HG03135 (cell line): ENCODE measurements around the gene CYP8B1.

Source experiments
- ATAC-seq: cut with Tn5 transposase; IDR thresholded peaks from one replicate; pipeline ENCODE4 v1.9.1; 2021; ENCODE audit warnings: mild to moderate bottlenecking, moderate library complexity; ENCODE audit not compliant: unreplicated experiment

CYP8B1 gene, protein sequence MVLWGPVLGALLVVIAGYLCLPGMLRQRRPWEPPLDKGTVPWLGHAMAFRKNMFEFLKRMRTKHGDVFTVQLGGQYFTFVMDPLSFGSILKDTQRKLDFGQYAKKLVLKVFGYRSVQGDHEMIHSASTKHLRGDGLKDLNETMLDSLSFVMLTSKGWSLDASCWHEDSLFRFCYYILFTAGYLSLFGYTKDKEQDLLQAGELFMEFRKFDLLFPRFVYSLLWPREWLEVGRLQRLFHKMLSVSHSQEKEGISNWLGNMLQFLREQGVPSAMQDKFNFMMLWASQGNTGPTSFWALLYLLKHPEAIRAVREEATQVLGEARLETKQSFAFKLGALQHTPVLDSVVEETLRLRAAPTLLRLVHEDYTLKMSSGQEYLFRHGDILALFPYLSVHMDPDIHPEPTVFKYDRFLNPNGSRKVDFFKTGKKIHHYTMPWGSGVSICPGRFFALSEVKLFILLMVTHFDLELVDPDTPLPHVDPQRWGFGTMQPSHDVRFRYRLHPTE

GRCh38 chr3:42875325-42876151 lies at the start of gene CYP8B1:
Gene CYP8B1 (minus strand): TSS chr3:42875879. CDS start chr3:42875816, 63 bp downstream.
- no peak for ATAC-seq

DNA sequence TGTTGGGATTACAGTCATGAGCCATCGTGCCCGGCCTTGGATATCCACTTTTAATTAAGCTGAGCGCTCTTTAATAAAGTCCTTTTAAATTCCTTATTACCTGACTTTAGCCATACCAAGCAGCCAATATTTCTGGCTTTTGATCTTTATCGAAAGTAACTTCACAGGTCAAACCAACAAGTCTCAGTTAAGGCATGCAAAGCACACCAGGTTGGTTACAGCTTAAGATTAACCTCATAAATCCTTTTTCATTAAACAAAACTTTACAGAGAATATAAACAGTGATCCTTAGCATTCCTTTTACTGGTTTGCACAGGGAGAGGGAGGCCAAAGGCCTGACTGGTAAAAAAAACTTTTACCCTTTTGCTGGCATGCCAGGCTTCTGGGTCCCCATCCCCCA lies 47.9 kb upstream of the CYP8B1 start:
- ATAC-seq = no peak

DNA sequence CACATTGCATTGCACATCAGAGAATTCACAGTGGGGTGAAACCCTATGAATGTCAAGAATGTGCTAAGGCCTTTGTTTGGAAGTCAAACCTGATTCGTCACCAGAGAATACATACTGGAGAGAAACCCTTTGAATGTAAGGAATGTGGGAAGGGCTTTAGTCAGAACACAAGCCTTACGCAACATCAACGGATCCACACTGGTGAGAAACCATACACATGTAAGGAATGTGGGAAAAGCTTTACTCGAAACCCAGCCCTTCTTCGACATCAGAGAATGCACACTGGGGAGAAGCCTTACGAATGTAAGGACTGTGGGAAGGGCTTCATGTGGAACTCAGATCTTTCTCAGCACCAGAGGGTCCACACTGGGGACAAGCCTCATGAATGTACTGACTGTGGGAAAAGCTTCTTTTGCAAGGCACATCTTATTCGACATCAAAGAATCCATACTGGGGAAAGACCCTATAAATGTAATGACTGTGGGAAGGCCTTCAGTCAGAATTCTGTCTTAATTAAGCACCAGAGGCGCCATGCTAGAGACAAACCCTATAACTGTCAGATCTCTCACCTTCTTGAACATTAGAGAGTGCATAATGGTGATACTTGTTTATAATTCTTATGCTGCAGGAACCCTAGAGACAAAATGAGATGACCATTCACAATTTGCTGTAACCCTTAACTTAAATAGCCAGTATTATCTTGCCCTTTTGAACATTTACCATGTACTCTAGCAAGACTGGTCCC lies 39.3 kb upstream of the CYP8B1 start:
- ATAC-seq = no peak

DNA sequence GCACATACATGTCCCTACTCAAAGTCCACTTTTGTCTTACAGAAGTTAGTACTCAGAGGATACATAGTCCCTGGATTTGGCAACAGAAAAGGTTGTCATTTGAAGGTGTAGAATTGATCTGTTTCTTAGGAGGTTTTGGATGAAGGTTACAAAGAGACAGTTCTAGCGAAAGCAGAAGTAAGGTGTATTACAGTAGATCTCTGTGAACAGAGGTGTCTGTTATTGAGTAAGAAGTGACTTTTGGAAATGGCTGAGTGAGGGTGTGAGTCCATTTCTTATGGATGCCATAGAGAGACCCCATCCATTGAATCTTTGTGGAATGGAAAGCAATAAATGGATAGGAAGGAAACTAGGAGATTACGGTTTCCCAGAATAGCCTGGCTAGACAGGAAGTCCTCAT lies 35.9 kb upstream of the CYP8B1 start:
- ATAC-seq = no peak

- no peak for ATAC-seq
Measured at GRCh38 chr3:42908675-42909074, 33.0 kb upstream of the CYP8B1 start.

- ATAC-seq = no peak
Measured at GRCh38 chr3:42906848-42907183, 31.1 kb upstream of the CYP8B1 start.

DNA sequence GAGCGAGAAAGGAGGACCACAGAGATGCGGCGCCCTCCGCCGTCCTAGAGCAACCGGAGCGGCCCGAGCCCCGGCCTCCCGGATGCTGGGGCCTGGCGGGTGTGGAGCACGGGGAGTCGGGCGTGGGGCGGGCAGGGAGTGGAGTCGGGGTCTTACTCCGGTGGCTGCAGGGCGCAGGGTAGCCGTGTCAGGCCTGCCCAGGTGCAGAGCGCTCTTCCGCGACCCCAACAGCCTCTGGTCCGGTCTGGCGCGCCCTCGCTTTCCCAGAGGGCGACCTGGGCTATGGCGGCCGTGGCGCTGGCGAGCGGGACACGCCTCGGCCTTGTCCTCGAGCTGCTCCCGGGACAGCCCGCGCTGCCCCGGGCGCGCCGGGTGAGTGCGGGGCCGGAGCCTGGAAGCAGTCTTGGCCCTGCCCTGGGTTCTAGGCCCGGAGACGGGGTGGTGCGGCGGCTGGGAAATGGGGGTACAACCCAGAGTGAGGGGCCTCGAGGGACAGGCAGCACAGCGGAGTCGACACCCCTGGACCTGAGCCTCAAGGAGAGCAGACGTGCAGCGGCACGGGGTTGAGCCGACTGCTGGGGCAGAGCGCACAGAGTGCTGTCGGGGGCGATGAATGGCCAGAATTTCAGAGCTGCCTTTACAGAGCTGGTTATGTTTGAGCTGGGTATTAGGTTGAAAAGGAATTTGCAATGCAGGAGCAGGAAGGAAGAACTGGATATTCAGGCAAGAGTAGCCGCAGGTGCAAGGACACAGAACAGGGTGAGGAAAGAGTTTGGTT lies 30.6 kb upstream of the CYP8B1 start, which contains the start of gene ZNF662:
TSS of gene ZNF662 (plus strand) at position 73 of the 778 bp plus-strand sequence. CDS start 1,973 bp downstream, outside the sequence.
- ATAC-seq = no peak

- no peak for ATAC-seq
Measured at GRCh38 chr3:42905740-42906069, 30.0 kb upstream of the CYP8B1 start.

- no peak for ATAC-seq
Measured at GRCh38 chr3:42904076-42904475, 28.4 kb upstream of the CYP8B1 start.

- no peak for ATAC-seq
Measured at GRCh38 chr3:42902257-42902656, 26.6 kb upstream of the CYP8B1 start.

DNA sequence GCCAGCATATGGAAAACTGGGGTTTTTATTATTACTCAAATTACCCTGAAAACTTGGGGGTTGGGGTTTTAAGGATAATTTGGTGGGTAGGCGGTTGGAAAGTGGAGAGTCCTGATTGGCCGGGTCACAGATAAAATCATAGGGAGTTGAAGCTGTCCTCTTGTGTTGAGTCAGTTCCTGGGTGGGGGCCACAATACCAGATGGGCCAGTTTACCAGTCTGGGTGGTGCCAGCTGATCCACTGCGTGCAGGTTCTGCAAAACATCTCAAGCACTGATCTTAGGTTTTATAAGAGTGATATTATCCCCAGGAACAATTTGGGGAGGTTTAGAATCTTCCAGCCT lies 25.4 kb upstream of the CYP8B1 start:
- no peak for ATAC-seq

GRCh38 chr3:42900226-42901072 lies 24.8 kb upstream of the CYP8B1 start:
- ATAC-seq = no peak

DNA sequence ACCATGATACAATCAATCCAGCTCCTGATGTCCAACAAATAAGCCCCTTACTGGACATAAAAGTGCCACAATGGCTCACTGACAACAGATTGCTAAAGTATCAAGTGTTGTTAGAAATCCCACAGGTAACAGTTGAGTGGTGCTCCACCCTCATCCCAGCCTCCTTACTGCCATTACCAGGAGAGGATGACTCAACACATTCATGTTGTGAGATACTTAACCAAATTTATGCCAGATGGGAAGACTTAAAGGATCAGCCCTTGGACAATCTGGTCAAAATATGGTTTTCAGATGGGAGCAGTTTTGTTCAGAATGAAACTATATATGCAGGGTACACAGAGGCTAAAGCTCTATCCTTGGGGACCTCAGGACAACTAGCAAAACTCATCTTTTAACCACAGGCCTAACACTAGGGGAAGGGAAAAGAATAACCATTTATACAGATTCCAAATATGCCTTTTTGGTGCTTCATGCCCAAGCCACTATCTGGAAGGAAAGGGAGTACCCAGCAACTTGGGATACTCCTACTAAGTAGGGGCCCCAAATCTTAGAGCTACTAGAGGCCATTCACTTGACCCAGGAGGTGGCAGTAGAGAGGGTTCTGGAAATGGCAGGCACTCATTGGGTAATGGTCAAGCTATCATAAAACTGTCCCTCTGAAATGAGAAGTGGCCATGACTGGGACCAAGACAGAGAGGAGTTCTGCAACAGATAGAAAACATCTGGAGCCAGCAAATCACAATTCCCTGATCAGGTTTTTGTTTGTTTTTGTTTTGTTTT lies 23.4 kb upstream of the CYP8B1 start:
- ATAC-seq = no peak

DNA sequence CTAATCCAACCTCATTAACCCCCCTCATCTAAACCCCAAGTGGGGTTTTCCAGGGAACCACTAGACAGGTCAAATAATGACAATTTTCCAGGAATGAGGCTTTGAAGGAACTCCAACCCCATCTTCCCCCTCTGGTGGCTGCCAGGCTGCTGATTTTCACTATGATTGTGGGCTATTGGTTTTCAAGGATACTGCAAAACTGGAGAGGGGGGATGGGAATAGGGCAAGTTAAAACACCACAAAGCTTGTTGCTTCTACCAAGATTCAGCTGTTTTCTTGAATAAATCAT lies 19.8 kb upstream of the CYP8B1 start:
- no peak for ATAC-seq

DNA sequence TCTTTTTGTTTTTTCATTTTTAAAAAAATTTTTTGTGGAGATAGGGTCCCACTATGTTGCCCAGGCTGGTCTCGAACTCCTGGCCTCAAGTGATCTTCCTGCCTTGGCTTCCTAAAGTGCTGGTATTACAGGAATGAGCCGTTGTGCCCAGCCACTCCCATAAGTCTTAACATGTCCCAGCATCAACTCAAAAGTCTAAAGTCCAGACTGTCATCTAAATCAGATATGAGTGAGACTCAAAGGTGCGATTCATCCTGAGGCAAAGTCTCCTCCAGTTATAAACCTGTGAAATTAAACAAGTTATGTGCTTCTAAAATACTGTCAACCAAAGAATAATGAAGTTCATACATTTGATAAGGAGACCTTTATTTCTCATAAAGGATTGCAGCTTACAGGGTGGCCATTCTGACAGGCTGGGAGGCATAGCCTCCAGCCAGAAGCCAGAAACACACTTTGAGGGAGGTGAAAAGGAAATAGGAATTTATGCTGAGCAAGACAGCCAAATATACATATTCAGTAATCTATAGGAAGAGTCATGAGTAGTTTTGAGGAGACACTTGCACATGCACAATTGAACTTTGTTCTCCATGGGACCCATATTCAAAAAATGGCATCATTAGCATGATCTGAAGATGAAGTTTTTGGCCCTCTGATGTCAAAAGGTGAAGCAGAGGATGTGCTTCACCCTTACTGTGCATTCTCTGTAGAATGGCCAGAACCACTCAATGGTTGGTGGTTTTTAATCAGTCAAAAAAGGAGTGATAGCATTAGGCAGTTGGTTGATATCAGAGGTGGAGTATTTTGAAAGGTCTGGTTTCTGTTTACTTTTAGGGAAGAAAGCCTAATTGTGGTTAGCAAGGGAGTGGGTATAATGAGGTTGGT lies 19.3 kb upstream of the CYP8B1 start:
- no peak for ATAC-seq

DNA sequence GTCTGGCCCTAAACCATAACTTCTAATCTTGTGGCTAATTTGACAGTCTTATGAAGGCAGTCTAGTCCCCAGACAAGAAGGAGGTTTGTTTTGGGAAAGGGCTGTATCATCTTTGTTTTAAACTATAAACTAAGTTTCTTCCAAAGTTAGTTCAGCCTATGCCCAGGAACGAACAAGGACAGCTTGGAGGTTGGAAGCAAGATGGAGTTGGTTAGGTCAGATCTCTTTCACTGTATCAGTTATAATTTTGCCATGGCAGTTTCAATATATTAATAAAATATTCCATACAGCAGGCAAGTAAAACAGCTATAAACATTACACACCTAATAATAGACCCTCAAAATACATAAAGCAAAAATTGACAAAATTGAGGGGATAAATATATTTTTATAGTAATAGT lies 17.1 kb upstream of the CYP8B1 start:
- ATAC-seq = no peak

DNA sequence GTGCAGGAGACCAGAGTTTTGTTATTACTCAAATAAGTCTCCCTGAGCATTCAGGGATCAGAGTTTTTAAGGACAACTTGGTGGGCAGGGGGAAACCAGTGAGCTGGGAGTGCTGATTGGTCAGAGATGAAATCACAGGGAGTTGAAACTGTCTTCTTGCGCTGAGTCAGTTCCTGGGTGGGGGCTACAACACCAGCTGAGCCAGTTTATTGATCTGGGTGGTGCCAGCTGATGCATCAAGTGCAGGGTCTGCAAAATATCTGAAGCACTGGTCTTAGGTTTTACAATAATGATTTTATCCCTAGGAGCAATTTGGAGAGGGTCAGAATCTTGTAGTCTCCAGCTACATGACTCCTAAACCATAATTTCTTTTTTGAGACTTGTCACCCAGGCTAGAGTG lies 16.5 kb upstream of the CYP8B1 start:
- ATAC-seq = no peak

GRCh38 chr3:42891042-42891441 lies 15.4 kb upstream of the CYP8B1 start:
- no peak for ATAC-seq
